HG03460 (cell line): ENCODE results near the gene LCE7A.

Experiments used
- ATAC-seq: cut with Tn5 transposase; IDR thresholded peaks from one replicate; pipeline ENCODE4 v1.9.1; 2021; ENCODE audit not compliant: unreplicated experiment

LCE7A gene

GRCh38 chr1:152879559-152880198, 19.9 kb downstream of the LCE7A start:
- no peak for ATAC-seq

GRCh38 chr1:152880316-152880715, 20.5 kb downstream of the LCE7A start:
- ATAC-seq = no peak

- ATAC-seq = no peak
These were observed 21.1 kb downstream of the LCE7A start for GRCh38 chr1:152880907-152881306.

- ATAC-seq = no peak
These were observed 24.3 kb downstream of the LCE7A start for GRCh38 chr1:152884085-152884484.

- ATAC-seq = no peak
These were observed 24.7 kb downstream of the LCE7A start for GRCh38 chr1:152884506-152884905.

- no peak for ATAC-seq
These were observed 25.3 kb downstream of the LCE7A start for GRCh38 chr1:152884966-152885624.

- ATAC-seq = no peak
These were observed 26.3 kb downstream of the LCE7A start for GRCh38 chr1:152886085-152886484.

- ATAC-seq = no peak
These were observed 27.1 kb downstream of the LCE7A start for GRCh38 chr1:152886758-152887409.

GRCh38 chr1:152888126-152888525, 28.3 kb downstream of the LCE7A start:
- ATAC-seq = no peak

GRCh38 chr1:152899027-152899426, 39.2 kb downstream of the LCE7A start:
- ATAC-seq = no peak

- ATAC-seq = no peak
These were observed 40.1 kb downstream of the LCE7A start for GRCh38 chr1:152899883-152900282.

- ATAC-seq = no peak
These were observed 41.8 kb downstream of the LCE7A start for GRCh38 chr1:152901631-152902030.

- ATAC-seq = no peak
These were observed 42.8 kb downstream of the LCE7A start for GRCh38 chr1:152902636-152903035.

- ATAC-seq = no peak
These were observed 45.1 kb downstream of the LCE7A start for GRCh38 chr1:152904688-152905440.

GRCh38 chr1:152906023-152906565, 46.3 kb downstream of the LCE7A start:
- ATAC-seq = no peak

GRCh38 chr1:152907686-152908601, 48.1 kb downstream of the LCE7A start, which contains the start of gene IVL:
IVL (plus strand) TSS chr1:152908546; CDS start chr1:152909798, 1,252 bp downstream.
- no peak for ATAC-seq

- ATAC-seq = no peak
These were observed 49.4 kb downstream of the LCE7A start for GRCh38 chr1:152909206-152909605.
